Measurements from ENCODE around the gene CHMP6. TPM values are rescaled to one million over a fixed set of nuclear protein-coding genes. Genes with fewer than 3 reads are reported as not detected.
A peak's percentile ranks its signal among the peaks of the same experiment; 100 is the strongest.

Gene CHMP6
- total and polyA plus RNA-seq, 3 experiments from 2014 or later = 31.2 to 45.1 (median 32.7) TPM

DNA sequence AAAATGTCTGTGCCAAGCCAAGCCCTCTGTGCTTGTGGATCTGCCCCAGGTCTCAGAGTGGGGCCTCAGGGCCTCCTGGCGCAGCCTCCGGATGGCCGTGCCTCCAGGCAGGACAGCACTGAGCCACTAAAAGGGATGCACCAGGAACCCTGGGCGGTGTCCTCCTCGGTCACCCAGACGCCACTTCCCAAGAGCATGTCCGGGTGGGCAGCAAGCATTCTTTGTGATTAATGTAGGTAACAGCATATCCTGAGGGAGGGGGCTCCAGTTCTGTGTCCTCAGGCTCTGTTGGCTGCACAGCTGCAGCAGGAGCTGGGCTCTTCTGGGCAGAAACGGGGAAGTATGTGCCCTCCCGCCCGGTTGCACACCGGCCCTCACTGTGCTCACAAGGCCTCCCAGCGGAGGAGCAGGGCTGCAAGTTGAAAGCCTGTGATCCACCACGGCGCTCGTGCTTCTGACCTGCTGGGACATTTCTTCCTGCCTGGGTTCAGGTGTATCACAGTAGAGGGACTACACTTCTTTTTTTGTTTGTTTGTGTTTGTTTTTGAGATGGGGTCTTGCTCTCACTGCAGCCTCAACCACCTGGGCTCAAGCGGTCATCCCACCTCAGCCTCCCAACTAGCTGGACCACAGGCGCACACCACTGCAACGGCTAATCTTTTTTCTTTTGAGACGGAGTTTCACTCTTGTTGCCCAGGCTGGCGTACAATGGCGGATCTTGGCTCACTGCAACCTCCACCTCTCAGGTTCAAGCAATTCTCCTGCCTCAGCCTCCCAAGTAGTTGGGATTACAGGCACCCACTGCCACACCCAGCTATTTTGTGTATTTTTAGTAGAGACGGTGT is 37.9 kb upstream of the CHMP6 start:
- no peak overlapping the region for H3K4me3 ChIP-seq (ENCODE audit: low read length)
- no peaks in the 10 kb centered on the region for H3K27me3 ChIP-seq (ENCODE audit: insufficient read depth, low read length, poor library complexity, severe bottlenecking)
- H3K27ac ChIP-seq (ENCODE audit: low read depth, low read length) = no peak overlapping the region
- no peaks in the 10 kb centered on the region for H3K9me3 ChIP-seq (ENCODE audit: low read length)
- no peaks in the 10 kb centered on the region for H3K36me3 ChIP-seq (ENCODE audit: insufficient read depth, low read length)
- H3K4me3 Mint-ChIP-seq = no peak overlapping the region
- DNase-seq = no peak
- no peaks in the 10 kb centered on the region for H3K27me3 Mint-ChIP-seq
- peaks cover 0 to 54% (median 2%) of the 10 kb centered on the region in 3 donors for H3K36me3 Mint-ChIP-seq
- H3K4me1 ChIP-seq (ENCODE audit: insufficient read depth, low read length) = no peaks in the 10 kb centered on the region
- peak overlapping the region in 1 of 8 donors; percentile 32 for H3K27ac Mint-ChIP-seq
- no peaks in the 10 kb centered on the region for H3K4me1 Mint-ChIP-seq
- ChIA-PET POLR2A (no interaction called here), CTCF (no interaction called here)
- H3K9me3 Mint-ChIP-seq = no peaks in the 10 kb centered on the region

- POLR2A ChIA-PET = no interaction called here
- H3K27ac ChIP-seq (ENCODE audit: low read depth, low read length) = no peak overlapping the region
- H3K4me1 ChIP-seq (ENCODE audit: insufficient read depth, low read length) = no peaks in the 10 kb centered on the region
Measured at GRCh38 chr17:80955078-80955477, 36.6 kb upstream of the CHMP6 start.

DNA sequence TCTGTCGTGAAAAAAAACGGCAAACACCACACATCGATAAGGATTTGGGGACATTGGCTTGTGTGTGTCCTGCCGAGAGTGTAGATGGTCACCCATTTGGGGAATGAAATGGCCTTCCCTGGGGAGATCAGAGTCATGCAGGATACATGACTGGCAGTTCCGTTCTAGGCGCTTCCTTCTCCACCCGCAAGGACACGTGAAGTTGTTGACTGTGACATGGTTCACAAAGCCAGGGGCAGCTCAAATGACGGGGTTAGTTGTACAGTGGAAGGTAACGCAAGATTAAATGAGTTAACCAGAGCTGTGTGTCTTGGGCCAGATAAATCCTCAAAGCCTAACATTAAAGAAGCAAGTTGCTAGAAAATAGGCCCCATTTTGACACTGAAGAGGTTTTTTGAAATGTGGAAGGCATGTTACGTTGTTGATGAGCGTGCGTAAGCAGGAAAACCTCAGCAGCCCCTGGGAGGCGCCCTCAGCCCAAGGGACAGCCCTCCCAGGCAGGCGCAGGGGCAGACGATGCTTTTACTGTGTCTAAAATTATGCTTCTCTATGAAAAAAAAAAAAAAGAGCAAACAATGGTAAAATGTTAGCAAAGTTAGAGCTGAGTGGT is 35.9 kb upstream of the CHMP6 start:
- H3K36me3 Mint-ChIP-seq = peaks cover 0 to 41% (median 2%) of the 10 kb centered on the region in 3 donors
- Histone ChIP-seq H3K4me3 (ENCODE audit: low read length) (no peak overlapping the region), H3K27ac (ENCODE audit: low read depth, low read length) (no peak overlapping the region), H3K4me1 (ENCODE audit: insufficient read depth, low read length) (no peaks in the 10 kb centered on the region), H3K36me3 (ENCODE audit: insufficient read depth, low read length) (no peaks in the 10 kb centered on the region), H3K27me3 (ENCODE audit: insufficient read depth, low read length, poor library complexity, severe bottlenecking) (no peaks in the 10 kb centered on the region), H3K9me3 (ENCODE audit: low read length) (no peaks in the 10 kb centered on the region)
- POLR2A ChIA-PET = no interaction called here
- no peak for DNase-seq
- CTCF ChIA-PET = no interaction called here
- H3K4me3 Mint-ChIP-seq = no peak overlapping the region
- no peak overlapping the region for H3K27ac Mint-ChIP-seq
- no peaks in the 10 kb centered on the region for H3K9me3 Mint-ChIP-seq
- H3K4me1 Mint-ChIP-seq = no peaks in the 10 kb centered on the region
- H3K27me3 Mint-ChIP-seq = no peaks in the 10 kb centered on the region

More at GRCh38 chr17:80955078-80955477, 36.6 kb upstream of the CHMP6 start:
- Mint-ChIP-seq H3K4me3 (no peak overlapping the region), H3K36me3 (peaks cover 0 to 43% (median 2%) of the 10 kb centered on the region in 3 donors), H3K27me3 (no peaks in the 10 kb centered on the region), H3K27ac (no peak overlapping the region), H3K9me3 (no peaks in the 10 kb centered on the region), H3K4me1 (no peaks in the 10 kb centered on the region)
- DNase-seq = no peak
- H3K36me3 ChIP-seq (ENCODE audit: insufficient read depth, low read length) = no peaks in the 10 kb centered on the region
- no peaks in the 10 kb centered on the region for H3K27me3 ChIP-seq (ENCODE audit: insufficient read depth, low read length, poor library complexity, severe bottlenecking)
- CTCF ChIA-PET = no interaction called here
- H3K9me3 ChIP-seq (ENCODE audit: low read length) = no peaks in the 10 kb centered on the region
- no peak overlapping the region for H3K4me3 ChIP-seq (ENCODE audit: low read length)

GRCh38 chr17:80956321-80957190 is 35.1 kb upstream of the CHMP6 start:
- Histone ChIP-seq H3K36me3 (ENCODE audit: insufficient read depth, low read length) (no peaks in the 10 kb centered on the region), H3K27ac (ENCODE audit: low read depth, low read length) (no peak overlapping the region), H3K27me3 (ENCODE audit: insufficient read depth, low read length, poor library complexity, severe bottlenecking) (no peaks in the 10 kb centered on the region), H3K9me3 (ENCODE audit: low read length) (no peaks in the 10 kb centered on the region), H3K4me3 (ENCODE audit: low read length) (no peak overlapping the region), H3K4me1 (ENCODE audit: insufficient read depth, low read length) (no peaks in the 10 kb centered on the region)
- Mint-ChIP-seq H3K9me3 (no peaks in the 10 kb centered on the region), H3K27ac (peak overlapping the region in 1 of 8 donors; percentile 87), H3K27me3 (no peaks in the 10 kb centered on the region), H3K4me3 (no peak overlapping the region), H3K4me1 (no peaks in the 10 kb centered on the region), H3K36me3 (peaks cover 0 to 35% (median 2%) of the 10 kb centered on the region in 3 donors)
- ChIA-PET CTCF (interaction anchor here (1.2 kb wide), 1 partner anchor 19 kb away, joined by 4 read pairs; no protein-coding TSS in a partner anchor), POLR2A (no interaction called here)
- DNase-seq = no peak

DNA sequence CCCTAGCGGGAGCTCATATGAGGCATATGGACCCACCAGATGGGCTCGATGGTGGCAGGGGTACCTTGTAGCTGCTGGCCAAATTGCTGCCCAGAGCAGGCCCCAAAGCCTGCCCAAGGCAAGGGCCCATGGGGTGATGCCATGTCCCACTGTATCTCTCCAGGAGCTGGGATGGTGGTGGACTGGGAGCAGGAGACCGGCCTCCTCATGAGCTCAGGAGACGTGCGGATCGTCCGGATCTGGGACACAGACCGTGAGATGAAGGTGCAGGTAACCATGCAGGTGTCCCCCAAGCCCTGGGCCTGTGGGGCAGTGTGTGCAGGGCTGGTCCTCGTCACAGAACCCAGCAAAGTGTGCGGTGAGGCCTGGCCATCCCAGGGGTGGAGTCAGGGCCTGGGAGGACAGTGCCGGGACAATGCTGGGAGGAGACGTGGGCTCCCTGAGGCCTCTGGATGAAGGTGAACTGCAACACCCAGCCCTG is 34.1 kb upstream of the CHMP6 start:
- Mint-ChIP-seq H3K36me3 (peaks cover 0 to 36% (median 2%) of the 10 kb centered on the region in 3 donors), H3K4me3 (no peak overlapping the region), H3K9me3 (no peaks in the 10 kb centered on the region), H3K27me3 (no peaks in the 10 kb centered on the region), H3K4me1 (no peaks in the 10 kb centered on the region), H3K27ac (peak overlapping the region in 1 of 8 donors; percentile 46)
- peak in 1 of 5 donors; percentile 36 for DNase-seq
- Histone ChIP-seq H3K4me1 (ENCODE audit: insufficient read depth, low read length) (no peaks in the 10 kb centered on the region), H3K27ac (ENCODE audit: low read depth, low read length) (no peak overlapping the region), H3K4me3 (ENCODE audit: low read length) (no peak overlapping the region), H3K36me3 (ENCODE audit: insufficient read depth, low read length) (no peaks in the 10 kb centered on the region), H3K9me3 (ENCODE audit: low read length) (no peaks in the 10 kb centered on the region), H3K27me3 (ENCODE audit: insufficient read depth, low read length, poor library complexity, severe bottlenecking) (no peaks in the 10 kb centered on the region)
- ChIA-PET POLR2A (no interaction called here), CTCF (interaction anchor here (1.2 kb wide), 1 partner anchor 20 kb away, joined by 4 read pairs; no protein-coding TSS in a partner anchor)

GRCh38 chr17:80959330-80960036 is 32.2 kb upstream of the CHMP6 start:
- H3K36me3 ChIP-seq (ENCODE audit: insufficient read depth, low read length) = no peaks in the 10 kb centered on the region
- H3K27me3 ChIP-seq (ENCODE audit: insufficient read depth, low read length, poor library complexity, severe bottlenecking) = no peaks in the 10 kb centered on the region
- H3K9me3 Mint-ChIP-seq = no peaks in the 10 kb centered on the region
- peaks cover 0 to 32% (median 2%) of the 10 kb centered on the region in 3 donors for H3K36me3 Mint-ChIP-seq
- no peak overlapping the region for H3K4me3 ChIP-seq (ENCODE audit: low read length)
- H3K27ac ChIP-seq (ENCODE audit: low read depth, low read length) = no peak overlapping the region
- no peaks in the 10 kb centered on the region for H3K4me1 Mint-ChIP-seq
- DNase-seq = no peak
- POLR2A ChIA-PET = no interaction called here
- H3K4me1 ChIP-seq (ENCODE audit: insufficient read depth, low read length) = no peaks in the 10 kb centered on the region
- H3K9me3 ChIP-seq (ENCODE audit: low read length) = no peaks in the 10 kb centered on the region
- H3K27me3 Mint-ChIP-seq = no peaks in the 10 kb centered on the region
- H3K4me3 Mint-ChIP-seq = no peak overlapping the region
- CTCF ChIA-PET = no interaction called here
- H3K27ac Mint-ChIP-seq = no peak overlapping the region

- POLR2A ChIA-PET = interaction anchor here (0.6 kb wide), 1 partner anchor 538 kb away, joined by 9 read pairs; no protein-coding TSS in a partner anchor
- no peaks in the 10 kb centered on the region for H3K27me3 Mint-ChIP-seq
- CTCF ChIA-PET = no interaction called here
- H3K4me3 Mint-ChIP-seq = no peak overlapping the region
- Histone ChIP-seq H3K27me3 (ENCODE audit: insufficient read depth, low read length, poor library complexity, severe bottlenecking) (no peaks in the 10 kb centered on the region), H3K4me3 (ENCODE audit: low read length) (no peak overlapping the region), H3K4me1 (ENCODE audit: insufficient read depth, low read length) (no peaks in the 10 kb centered on the region), H3K9me3 (ENCODE audit: low read length) (no peaks in the 10 kb centered on the region), H3K27ac (ENCODE audit: low read depth, low read length) (no peak overlapping the region), H3K36me3 (ENCODE audit: insufficient read depth, low read length) (no peaks in the 10 kb centered on the region)
- H3K4me1 Mint-ChIP-seq = no peaks in the 10 kb centered on the region
- DNase-seq = no peak
- H3K27ac Mint-ChIP-seq = peak overlapping the region in 2 of 8 donors; percentile 41 to 77
- H3K9me3 Mint-ChIP-seq = no peaks in the 10 kb centered on the region
- peaks cover 0 to 33% (median under 1%) of the 10 kb centered on the region in 3 donors for H3K36me3 Mint-ChIP-seq
Measured at GRCh38 chr17:80960037-80960796, 31.4 kb upstream of the CHMP6 start.

Data from CD8-positive, alpha-beta memory T cell (primary cell).